Uterus (tissue), 4 donors: ENCODE results near the gene EMC10. TPM values are rescaled to one million over a fixed set of nuclear protein-coding genes. Genes with fewer than 3 reads are reported as not detected.

Experiments
- DNase-seq, 2 donors: peaks; one replicate each; pipeline ENCODE4 v3.0.0-alpha.2; 2019 to 2020
- H3K27ac ChIP-seq, 2 donors: fragments of 200-600 bp; sonication (generic); 1 replicate in 1 of 2; 2 replicates in 1 of 2; pipeline ENCODE4 v1.5.1; 2016 to 2018
- H3K27me3 ChIP-seq, 2 donors: fragments of 200-600 bp; sonication (generic); one replicate each; pipeline ENCODE4 v1.5.1; 2018 to 2019; ENCODE audit warnings: control low read depth in 1 of 2
- H3K36me3 ChIP-seq, 2 donors: fragments of 200-600 bp; sonication (generic); one replicate each; pipeline ENCODE4 v1.5.1; 2019; ENCODE audit warnings: control low read depth in 1 of 2
- H3K4me1 ChIP-seq, 2 donors: fragments of 200-600 bp; sonication (generic); one replicate each; pipeline ENCODE4 v1.5.1; 2018 to 2019; ENCODE audit warnings: control low read depth in 1 of 2
- H3K4me3 ChIP-seq, 2 donors: fragments of 200-600 bp; sonication (generic); 1 replicate in 1 of 2; 2 replicates in 1 of 2; pipeline ENCODE4 v1.5.1; 2018 to 2019; ENCODE audit warnings: mild to moderate bottlenecking in 1 of 2
- H3K9me3 ChIP-seq, 2 donors: fragments of 200-600 bp; sonication (generic); one replicate each; pipeline ENCODE4 v1.5.1; 2019; ENCODE audit warnings: control low read depth in 1 of 2
- POLR2A ChIP-seq, 2 donors: fragments of 450-650 bp; IDR thresholded peaks; one replicate each; pipeline ENCODE4 v1.6.1; 2016; ENCODE audit warnings: antibody characterized with exemption in 2 of 2, mild to moderate bottlenecking in 1 of 2, moderate library complexity in 1 of 2
- intact Hi-C: fragments of 100-400 bp; cut with DNase I; formaldehyde crosslinking; loops from one replicate; pipeline ENCODE4 v1.15.1; 2023; ENCODE audit warnings: low total_unique reads
- total RNA-seq, 4 donors: library from RNA; depleted of rRNA in 3 of 4; stranded (reverse); fragments of >200 nt in 3 of 4; gene quantifications; one replicate each; pipeline versions ENCODE4 v1.1.0 to v1.2.4, GENCODE V29; 2014 to 2023
- TF ChIP-seq, protein P1 (sequence below), 4 experiments: fragments of 200-600 bp in 2 of 4; fragments of 450-650 bp in 2 of 4; sonication (generic) in 2 of 4; IDR thresholded peaks; one replicate each; pipeline ENCODE4 v1.5.1; 2016 to 2019; ENCODE audit warnings: antibody characterized with exemption in 4 of 4, mild to moderate bottlenecking in 2 of 4, moderate library complexity in 1 of 4
- donor health status: DM: yes; HTN: yes; CAD: no.

Gene EMC10
- total RNA-seq, 4 donors from 2014 or later, result 30.5 to 121 (median 45.8) TPM

DNA sequence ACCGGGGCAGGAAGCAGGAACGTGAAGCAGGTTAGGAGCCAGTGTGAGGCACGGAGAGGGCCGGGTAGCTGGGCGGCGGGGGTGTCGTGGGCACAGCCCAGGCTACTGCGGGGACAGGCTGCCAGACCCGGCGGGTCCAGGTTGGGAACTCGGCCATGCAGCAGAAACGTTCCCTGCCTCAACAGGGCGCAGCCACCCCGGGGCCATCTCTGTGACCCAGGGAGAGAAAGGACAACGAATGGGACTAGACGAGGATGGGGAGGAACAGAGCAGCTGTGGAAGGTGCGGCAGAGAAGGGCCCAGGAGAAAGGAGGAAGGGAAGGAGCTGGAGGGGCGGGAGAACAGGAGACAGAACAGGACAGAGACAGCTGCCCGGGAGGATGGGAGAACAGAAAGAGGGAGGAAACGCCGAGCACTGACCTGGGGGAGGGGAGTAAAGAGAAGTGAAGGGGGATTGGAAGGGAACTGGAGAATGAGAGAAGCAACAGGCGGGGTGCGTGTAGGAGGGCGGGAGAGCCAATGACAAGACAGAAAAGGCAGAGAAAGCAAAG is 13.2 kb downstream of the EMC10 start:
- Histone ChIP-seq H3K4me3 (no peak overlapping the region), H3K27me3 (peaks cover 0 to 21% of the 10 kb centered on the region in 2 donors), H3K4me1 (no peaks in the 10 kb centered on the region), H3K9me3 (no peaks in the 10 kb centered on the region), H3K27ac (no peak overlapping the region), H3K36me3 (no peaks in the 10 kb centered on the region)
- DNase-seq, result no peak
- intact Hi-C loops, result no loop called here
- no peak for TF ChIP-seq POLR2A (IDR thresholded peaks at IDR 0.05)
- TF ChIP-seq, protein P1, sequence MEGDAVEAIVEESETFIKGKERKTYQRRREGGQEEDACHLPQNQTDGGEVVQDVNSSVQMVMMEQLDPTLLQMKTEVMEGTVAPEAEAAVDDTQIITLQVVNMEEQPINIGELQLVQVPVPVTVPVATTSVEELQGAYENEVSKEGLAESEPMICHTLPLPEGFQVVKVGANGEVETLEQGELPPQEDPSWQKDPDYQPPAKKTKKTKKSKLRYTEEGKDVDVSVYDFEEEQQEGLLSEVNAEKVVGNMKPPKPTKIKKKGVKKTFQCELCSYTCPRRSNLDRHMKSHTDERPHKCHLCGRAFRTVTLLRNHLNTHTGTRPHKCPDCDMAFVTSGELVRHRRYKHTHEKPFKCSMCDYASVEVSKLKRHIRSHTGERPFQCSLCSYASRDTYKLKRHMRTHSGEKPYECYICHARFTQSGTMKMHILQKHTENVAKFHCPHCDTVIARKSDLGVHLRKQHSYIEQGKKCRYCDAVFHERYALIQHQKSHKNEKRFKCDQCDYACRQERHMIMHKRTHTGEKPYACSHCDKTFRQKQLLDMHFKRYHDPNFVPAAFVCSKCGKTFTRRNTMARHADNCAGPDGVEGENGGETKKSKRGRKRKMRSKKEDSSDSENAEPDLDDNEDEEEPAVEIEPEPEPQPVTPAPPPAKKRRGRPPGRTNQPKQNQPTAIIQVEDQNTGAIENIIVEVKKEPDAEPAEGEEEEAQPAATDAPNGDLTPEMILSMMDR (IDR thresholded peaks at IDR 0.05), result no peak

DNA sequence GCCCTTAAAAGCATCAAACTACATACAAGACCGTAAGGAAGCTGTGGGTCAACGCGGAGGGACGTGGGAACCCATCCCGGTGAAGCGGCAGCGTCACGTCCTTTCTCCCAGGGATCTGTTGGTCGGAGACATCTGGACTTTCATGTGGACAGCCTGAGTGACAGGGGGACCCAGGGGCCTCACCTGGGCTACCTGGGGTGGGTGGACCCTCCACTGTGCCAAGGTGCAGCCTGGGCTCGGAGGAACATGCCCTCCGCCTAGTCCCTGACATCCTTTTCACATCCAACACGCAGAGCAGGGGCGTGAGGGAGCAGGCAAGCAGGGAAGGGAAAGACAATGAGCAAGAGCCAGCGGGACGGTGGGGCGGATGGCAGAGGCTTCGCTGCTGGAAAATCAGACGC is 14.1 kb downstream of the EMC10 start:
- no peak for TF ChIP-seq POLR2A (IDR thresholded peaks at IDR 0.05)
- TF ChIP-seq, protein P1 (IDR thresholded peaks at IDR 0.05), result no peak
- Histone ChIP-seq H3K36me3 (no peaks in the 10 kb centered on the region), H3K9me3 (no peaks in the 10 kb centered on the region), H3K27me3 (peaks cover 0 to 21% of the 10 kb centered on the region in 2 donors), H3K4me1 (no peaks in the 10 kb centered on the region), H3K27ac (no peak overlapping the region), H3K4me3 (no peak overlapping the region)
- DNase-seq, result no peak
- intact Hi-C loops, result no loop called here

DNA sequence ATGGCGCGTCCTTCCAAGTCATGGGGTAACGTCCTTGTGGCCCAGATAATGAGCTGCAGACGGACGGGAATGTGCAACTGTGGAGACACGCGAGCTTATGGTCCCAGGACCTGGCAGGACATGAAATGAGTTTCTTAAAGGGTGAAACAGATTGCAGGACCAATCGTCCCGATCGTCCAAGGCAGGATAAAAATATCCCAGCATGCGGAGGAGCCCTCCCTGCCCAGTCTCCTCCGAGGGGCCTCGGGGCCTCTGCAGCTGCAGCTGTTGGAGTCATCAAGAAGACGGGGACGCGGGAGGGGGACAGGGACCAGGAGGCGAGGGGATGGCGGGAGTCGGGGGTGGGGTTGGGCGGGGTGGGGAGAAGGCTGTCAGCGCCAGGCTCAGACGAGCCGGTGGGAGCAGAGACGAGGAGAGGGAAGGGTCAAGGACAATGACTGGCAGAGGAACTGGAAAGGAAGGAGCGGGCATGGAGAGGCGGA is 14.7 kb downstream of the EMC10 start:
- no peaks in the 10 kb centered on the region for H3K36me3 ChIP-seq
- H3K9me3 ChIP-seq, result no peaks in the 10 kb centered on the region
- TF ChIP-seq, protein P1 (IDR thresholded peaks at IDR 0.05), result no peak
- TF ChIP-seq POLR2A (IDR thresholded peaks at IDR 0.05), result no peak
- DNase-seq, result no peak
- no peak overlapping the region for H3K4me3 ChIP-seq
- H3K27me3 ChIP-seq, result peaks cover 0 to 21% of the 10 kb centered on the region in 2 donors
- H3K27ac ChIP-seq, result no peak overlapping the region
- no peaks in the 10 kb centered on the region for H3K4me1 ChIP-seq
- intact Hi-C loops, result no loop called here

DNA sequence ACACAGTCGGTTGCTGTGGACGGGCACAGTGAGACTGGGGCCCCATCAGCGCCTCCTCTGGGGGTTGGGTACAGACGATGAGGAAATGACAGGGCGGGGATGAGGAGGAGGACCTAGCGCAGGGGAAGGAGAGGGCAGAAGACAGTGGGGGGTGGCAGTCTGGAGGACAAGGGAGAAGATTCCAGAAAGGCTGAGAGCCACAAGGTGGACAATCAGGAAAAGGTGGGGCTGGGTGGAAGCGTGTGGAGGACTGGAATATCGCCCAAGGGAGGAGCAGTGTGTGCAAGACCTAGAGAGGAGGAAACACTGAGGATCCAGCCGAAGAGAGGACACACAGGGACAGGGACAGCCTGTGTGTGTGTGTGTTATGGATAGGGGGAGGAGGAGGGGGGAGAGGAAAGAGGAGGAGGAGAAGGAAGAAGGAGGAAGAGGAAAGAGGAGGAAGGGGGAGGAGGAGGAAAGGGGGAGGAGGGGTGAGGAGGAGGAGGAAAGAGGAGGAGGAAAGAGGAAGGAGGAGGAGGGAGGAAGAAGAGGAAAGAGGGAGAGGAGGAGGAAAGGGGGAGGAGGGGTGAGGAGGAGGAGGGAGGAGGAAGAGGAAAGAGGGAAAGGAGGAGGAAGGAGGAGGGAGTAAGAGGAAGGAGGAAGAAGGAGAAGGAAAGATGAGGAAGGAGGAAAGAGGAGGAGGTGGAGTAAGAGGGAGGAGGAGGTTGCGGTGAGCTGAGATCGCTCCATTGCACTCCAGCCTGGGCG is 16.2 kb downstream of the EMC10 start:
- DNase-seq, result peak in 1 of 2 donors; percentile 3
- TF ChIP-seq, protein P1 (IDR thresholded peaks at IDR 0.05), result no peak
- TF ChIP-seq POLR2A (IDR thresholded peaks at IDR 0.05), result no peak
- H3K4me1 ChIP-seq, result no peaks in the 10 kb centered on the region
- intact Hi-C loops, result no loop called here
- no peak overlapping the region for H3K27ac ChIP-seq
- no peaks in the 10 kb centered on the region for H3K9me3 ChIP-seq
- no peaks in the 10 kb centered on the region for H3K36me3 ChIP-seq
- H3K27me3 ChIP-seq, result peaks cover 0 to 15% of the 10 kb centered on the region in 2 donors
- no peak overlapping the region for H3K4me3 ChIP-seq

DNA sequence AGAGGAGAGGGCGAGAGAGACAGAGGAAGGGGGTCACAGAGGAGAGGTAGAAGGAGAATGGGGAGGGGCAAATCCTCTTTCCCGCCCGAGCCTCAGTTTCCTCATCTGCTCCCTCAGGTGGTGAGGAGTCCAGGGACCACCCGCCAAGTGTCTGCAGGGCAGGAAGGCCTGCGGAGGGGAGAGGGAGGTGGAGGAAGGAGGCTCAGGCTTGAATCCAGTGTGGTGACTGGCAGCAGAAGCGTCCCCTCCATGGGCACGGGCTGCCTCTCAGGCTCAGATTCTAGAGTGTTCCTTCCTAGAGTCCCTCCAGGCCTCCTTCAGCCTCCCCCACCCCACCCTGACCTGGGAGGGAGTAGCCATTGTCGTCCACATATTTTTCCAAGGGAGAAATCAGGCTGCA is 16.9 kb downstream of the EMC10 start:
- no peaks in the 10 kb centered on the region for H3K9me3 ChIP-seq
- no peaks in the 10 kb centered on the region for H3K36me3 ChIP-seq
- peaks cover 0 to 10% of the 10 kb centered on the region in 2 donors for H3K27me3 ChIP-seq
- H3K4me3 ChIP-seq, result no peak overlapping the region
- intact Hi-C loops, result no loop called here
- TF ChIP-seq, protein P1 (IDR thresholded peaks at IDR 0.05), result no peak
- TF ChIP-seq POLR2A (IDR thresholded peaks at IDR 0.05), result no peak
- peak in 1 of 2 donors; percentile 1 for DNase-seq
- H3K27ac ChIP-seq, result no peak overlapping the region
- no peaks in the 10 kb centered on the region for H3K4me1 ChIP-seq
